Heart right ventricle (tissue), 16 donors: Measurements from ENCODE around the gene SLAMF6. TPM values are rescaled to one million over a fixed set of nuclear protein-coding genes. Genes with fewer than 3 reads are reported as not detected.

Experiments used
- ATAC-seq, 8 donors: fragments of 200-7000 bp; cut with Tn5 transposase; one replicate each; pipeline ENCODE4 v1.9.1; 2020; ENCODE audit warnings: mild to moderate bottlenecking in 8 of 8, moderate library complexity in 8 of 8, moderate number of reproducible peaks in 1 of 8
- DNase-seq, 2 donors: peaks; one replicate each; pipeline ENCODE4 v3.0.0-alpha.2; 2020
- H3K27ac ChIP-seq, 10 donors: fragments of 200-600 bp; sonication (generic) in 2 of 10; one replicate each; pipeline versions ENCODE4 v1.5.0 to v1.8.0; 2020 to 2022; ENCODE audit warnings: mild to moderate bottlenecking in 3 of 10
- H3K27me3 ChIP-seq, 7 donors: fragments of 200-600 bp; one replicate each; pipeline ENCODE4 v1.8.0; 2021 to 2022; ENCODE audit warnings: mild to moderate bottlenecking in 2 of 7
- H3K36me3 ChIP-seq, 9 donors: fragments of 200-600 bp; sonication (generic) in 1 of 9; one replicate each; pipeline versions ENCODE4 v1.5.0 to v1.8.0; 2020 to 2022; ENCODE audit warnings: mild to moderate bottlenecking in 2 of 9
- H3K4me1 ChIP-seq, 9 donors: fragments of 200-600 bp; sonication (generic) in 1 of 9; one replicate each; pipeline versions ENCODE4 v1.5.0 to v1.8.0; 2020 to 2022; ENCODE audit warnings: mild to moderate bottlenecking in 4 of 9
- H3K4me3 ChIP-seq, 10 donors: fragments of 200-600 bp; sonication (generic) in 2 of 10; one replicate each; pipeline versions ENCODE4 v1.5.0 to v1.8.0; 2020 to 2022; ENCODE audit warnings: mild to moderate bottlenecking in 7 of 10, moderate library complexity in 2 of 10
- H3K9me3 ChIP-seq, 11 donors: fragments of 200-600 bp in 10 of 11; sonication (generic) in 2 of 11; one replicate each; pipeline versions ENCODE4 v1.5.0 to v1.8.0; 2013 to 2022; ENCODE audit warnings: mild to moderate bottlenecking in 2 of 11, control low read depth in 1 of 11, moderate library complexity in 1 of 11
- CTCF ChIP-seq, 9 donors: fragments of 200-600 bp; sonication (generic) in 2 of 9; IDR thresholded peaks; one replicate each; pipeline versions ENCODE4 v1.5.0 to v1.8.0; 2021 to 2022; ENCODE audit warnings: antibody characterized with exemption in 9 of 9, mild to moderate bottlenecking in 5 of 9, moderate library complexity in 1 of 9
- WGBS, 2 donors: extraction: QIAGEN DNeasy Blood & Tissue Kit; methylation state at CpG; one replicate each; pipeline ENCODE4 v1.1.7; 2013; ENCODE audit warnings: inconsistent platforms in 1 of 2; 5-methylcytosine and 5-hydroxymethylcytosine counted together
- intact Hi-C, 10 donors: fragments of 100-400 bp; cut with DNase I; formaldehyde crosslinking; loops; one replicate each; pipeline versions ENCODE4 v1.11.1 to v1.14.2; 2022
- polyA plus RNA-seq, 2 donors: library from polyadenylated mRNA; stranded (reverse); fragments of 200-250 nt; gene quantifications; one replicate each; pipeline ENCODE4 v1.2.3, GENCODE V29; 2013
- total RNA-seq, 10 donors: library from RNA; stranded (reverse); fragmentation: NEBNext Ultra II Directional in 3 of 10; extraction: Animal tissue kit (Norgen Biotek cat#: 25700) in 3 of 10; gene quantifications; one replicate each; pipeline versions ENCODE4 v1.2.1 to v1.2.4, GENCODE V29; 2021 to 2023
- donor health status: Arrhythmogenic right ventricular cardiomyopathy.
- donor health status: ischemic (EF 13 %, LVEDD 7.1; RV severe dilation, severe dysfunction).
- donor health status: healthy with polysubstance abuse.
- donor health status: DM: no; HTN: yes; CAD: no.
- donor health status: DM: no; HTN: no; CAD: no.
- donor health status: ischemic (EF 25% LVEDD 6.9; RV normal size, moderate dysfunction).
- donor health status: ischemic (EF 25% LVEDD 5.7; RV mildly dilated, moderate dysfunction).
- donor health status: healthy.
- donor health status: DM: yes; HTN: yes; CAD: no.
- donor health status: Ischemic cardiomyopathy.
- donor health status: ischemic (EF 35%, LVEDD 5.7; RV mildly dilated, moderate dysfunction).
- donor health status: nonischemic (EF 11% LVEDD 7.7; RV severe dilation, severe dysfunction).
- donor health status: DM: yes; HTN: yes; CAD: no.
- donor health status: PGD.
- donor health status: ischemic (EF 29% LVEDD 5.4; RV normal size, mild dysfunction).
- donor health status: nonischemic (EF 23%, LVEDD 6.1; RV moderate dilation, normal function).

SLAMF6 gene
- total and polyA plus RNA-seq, 12 donors, result 0.10 to 2.7 (median 0.33) TPM; not detected in 3

- H3K4me3 ChIP-seq, result no peak overlapping the region
- ATAC-seq (no peak), DNase-seq (no peak)
- H3K4me1 ChIP-seq, result peaks cover 0 to 5% (median 0%) of the 10 kb centered on the region in 9 donors
- intact Hi-C loops, result no loop called here
- no peak for TF ChIP-seq CTCF (IDR thresholded peaks at IDR 0.05)
- H3K27ac ChIP-seq, result no peak overlapping the region
- WGBS, 2 donors, result 88 to 89% methylated on average over 3 of the region's 3 CpGs
- H3K27me3 ChIP-seq, result peaks cover 0 to 8% (median 0%) of the 10 kb centered on the region in 7 donors
- no peaks in the 10 kb centered on the region for H3K36me3 ChIP-seq
- H3K9me3 ChIP-seq, result no peaks in the 10 kb centered on the region
These were observed 50.9 kb downstream of the SLAMF6 start for GRCh38 chr1:160472112-160472511.

GRCh38 chr1:160471253-160471652, 51.8 kb downstream of the SLAMF6 start:
- Histone ChIP-seq H3K9me3 (no peaks in the 10 kb centered on the region), H3K4me3 (no peak overlapping the region), H3K27ac (no peak overlapping the region), H3K27me3 (peaks cover 0 to 8% (median 0%) of the 10 kb centered on the region in 7 donors), H3K4me1 (peaks cover 0 to 5% (median 0%) of the 10 kb centered on the region in 9 donors), H3K36me3 (no peaks in the 10 kb centered on the region)
- WGBS, 2 donors, result 91 to 97% methylated on average over 1 of the region's 1 CpG
- DNase-seq (no peak), ATAC-seq (no peak)
- intact Hi-C loops, result no loop called here
- TF ChIP-seq CTCF (IDR thresholded peaks at IDR 0.05), result no peak

- H3K4me3 ChIP-seq, result no peak overlapping the region
- DNase-seq, result no peak
These were observed 55.5 kb downstream of the SLAMF6 start for GRCh38 chr1:160467576-160467975.

GRCh38 chr1:160466961-160467360, 56.1 kb downstream of the SLAMF6 start:
- H3K9me3 ChIP-seq, result no peaks in the 10 kb centered on the region
- intact Hi-C loops, result no loop called here
- no peaks in the 10 kb centered on the region for H3K36me3 ChIP-seq
- H3K27ac ChIP-seq, result no peak overlapping the region
- no peak overlapping the region for H3K4me3 ChIP-seq
- WGBS, 2 donors, result 78 to 90% methylated on average over 2 of the region's 2 CpGs
- DNase-seq (no peak), ATAC-seq (no peak)
- peaks cover 0 to 8% (median 0%) of the 10 kb centered on the region in 7 donors for H3K27me3 ChIP-seq
- peaks cover 0 to 5% (median 0%) of the 10 kb centered on the region in 9 donors for H3K4me1 ChIP-seq
- TF ChIP-seq CTCF (IDR thresholded peaks at IDR 0.05), result no peak

More at GRCh38 chr1:160467576-160467975, 55.5 kb downstream of the SLAMF6 start:
- Histone ChIP-seq H3K36me3 (no peaks in the 10 kb centered on the region), H3K4me1 (peaks cover 0 to 5% (median 0%) of the 10 kb centered on the region in 9 donors), H3K27ac (no peak overlapping the region), H3K9me3 (no peaks in the 10 kb centered on the region), H3K27me3 (peaks cover 0 to 8% (median 0%) of the 10 kb centered on the region in 7 donors)
- no peak for ATAC-seq
- intact Hi-C loops, result no loop called here
- TF ChIP-seq CTCF (IDR thresholded peaks at IDR 0.05), result no peak
